Right lobe of liver (tissue), 4 donors: ENCODE results near the gene PLXNA2.

Experiments
- POLR2A ChIP-seq: fragments of 450-650 bp; IDR thresholded peaks from one replicate; pipeline ENCODE4 v1.6.1; 2017; ENCODE audit warnings: antibody characterized with exemption, mild to moderate bottlenecking
- TF ChIP-seq, protein P1 (sequence below), 4 donors: fragments of 200-600 bp in 3 of 4; fragments of 450-650 bp in 1 of 4; IDR thresholded peaks; one replicate each; pipeline versions ENCODE4 v1.5.1 to v1.8.0; 2016 to 2022; ENCODE audit warnings: antibody characterized with exemption in 4 of 4, mild to moderate bottlenecking in 2 of 4
- donor health status: DM: no; HTN: no; CAD: no.
- donor health status: DM: no; HTN: no; CAD: no.
- donor health status: DM: no; HTN: yes; CAD: no.

DNA sequence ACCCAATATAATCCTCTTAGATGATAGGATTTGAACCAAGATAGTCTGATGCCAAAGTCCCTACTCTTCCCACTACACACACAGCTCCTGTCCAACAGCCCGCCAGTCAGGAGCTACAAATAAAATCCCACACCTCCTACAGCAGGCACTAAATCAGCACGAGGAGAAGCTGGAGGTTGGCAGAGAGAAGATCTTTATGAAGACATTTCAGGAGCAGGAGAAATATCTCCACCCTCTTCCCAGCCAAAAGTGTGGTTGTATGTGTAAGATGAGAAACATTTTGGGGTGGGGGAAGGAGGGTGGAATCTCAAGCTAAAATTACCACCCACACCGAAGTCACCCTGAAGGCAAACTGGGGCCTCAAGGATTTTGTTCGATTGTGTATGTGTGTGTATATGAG is 54.5 kb downstream of the PLXNA2 start:
- no peak for TF ChIP-seq POLR2A
- TF ChIP-seq, protein P1, sequence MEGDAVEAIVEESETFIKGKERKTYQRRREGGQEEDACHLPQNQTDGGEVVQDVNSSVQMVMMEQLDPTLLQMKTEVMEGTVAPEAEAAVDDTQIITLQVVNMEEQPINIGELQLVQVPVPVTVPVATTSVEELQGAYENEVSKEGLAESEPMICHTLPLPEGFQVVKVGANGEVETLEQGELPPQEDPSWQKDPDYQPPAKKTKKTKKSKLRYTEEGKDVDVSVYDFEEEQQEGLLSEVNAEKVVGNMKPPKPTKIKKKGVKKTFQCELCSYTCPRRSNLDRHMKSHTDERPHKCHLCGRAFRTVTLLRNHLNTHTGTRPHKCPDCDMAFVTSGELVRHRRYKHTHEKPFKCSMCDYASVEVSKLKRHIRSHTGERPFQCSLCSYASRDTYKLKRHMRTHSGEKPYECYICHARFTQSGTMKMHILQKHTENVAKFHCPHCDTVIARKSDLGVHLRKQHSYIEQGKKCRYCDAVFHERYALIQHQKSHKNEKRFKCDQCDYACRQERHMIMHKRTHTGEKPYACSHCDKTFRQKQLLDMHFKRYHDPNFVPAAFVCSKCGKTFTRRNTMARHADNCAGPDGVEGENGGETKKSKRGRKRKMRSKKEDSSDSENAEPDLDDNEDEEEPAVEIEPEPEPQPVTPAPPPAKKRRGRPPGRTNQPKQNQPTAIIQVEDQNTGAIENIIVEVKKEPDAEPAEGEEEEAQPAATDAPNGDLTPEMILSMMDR (IDR thresholded peaks at IDR 0.05): no peak
